Prostate gland (tissue), 2 donors: ENCODE results near the gene HOXB1.

Experiments used
- POLR2A ChIP-seq: fragments of 450-650 bp; IDR thresholded peaks from one replicate; pipeline ENCODE4 v1.6.1; 2016; ENCODE audit warnings: antibody characterized with exemption, mild to moderate bottlenecking
- TF ChIP-seq, protein P1 (sequence below), 4 experiments: fragments of 200-600 bp in 2 of 4; fragments of 450-650 bp in 2 of 4; sonication (generic) in 2 of 4; IDR thresholded peaks; 1 replicate in 3 of 4; 2 replicates in 1 of 4; pipeline ENCODE4 v1.5.1; 2016 to 2019; ENCODE audit warnings: antibody characterized with exemption in 4 of 4, mild to moderate bottlenecking in 2 of 4, moderate library complexity in 2 of 4

DNA sequence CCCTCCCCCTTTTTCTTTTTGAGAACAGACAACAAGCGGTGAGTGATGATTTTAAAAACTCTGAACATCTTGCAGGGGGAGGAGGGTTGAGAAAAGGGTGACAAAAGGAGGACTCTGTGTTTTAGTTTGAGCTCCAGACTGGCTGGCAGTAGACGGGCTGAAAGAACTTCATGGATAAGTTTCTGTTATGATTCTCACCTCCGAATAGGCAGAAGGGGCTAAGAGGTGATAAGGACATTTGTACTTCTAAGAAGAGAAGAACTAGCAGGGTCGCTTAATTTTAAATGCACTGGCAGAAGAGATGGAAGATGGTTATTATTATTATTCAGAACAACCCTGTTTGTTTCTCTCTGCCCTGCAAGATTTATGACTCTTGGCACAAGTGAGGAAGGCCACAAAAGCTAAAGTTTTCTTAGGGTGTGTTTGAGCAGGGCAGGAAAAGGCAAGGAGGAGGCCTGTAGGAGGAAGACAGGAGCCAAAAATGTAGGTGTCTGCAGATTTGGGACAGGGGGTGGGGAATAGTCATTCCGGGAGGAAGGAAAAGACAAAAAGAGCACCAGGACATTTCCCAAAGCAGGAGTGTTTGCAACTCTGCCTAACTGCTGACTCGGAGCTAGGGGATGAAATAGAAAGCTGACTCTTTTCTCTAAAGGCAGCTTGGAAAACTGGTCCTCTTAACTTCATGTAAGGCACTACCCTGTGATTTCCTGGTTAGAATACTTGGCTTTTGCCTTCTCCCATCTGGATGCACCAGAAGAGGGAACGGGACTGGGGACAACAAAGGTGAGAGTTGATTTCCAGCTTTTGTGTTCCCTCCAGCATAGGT is 26.0 kb upstream of the HOXB1 start:
- TF ChIP-seq POLR2A = no peak
- TF ChIP-seq, protein P1, sequence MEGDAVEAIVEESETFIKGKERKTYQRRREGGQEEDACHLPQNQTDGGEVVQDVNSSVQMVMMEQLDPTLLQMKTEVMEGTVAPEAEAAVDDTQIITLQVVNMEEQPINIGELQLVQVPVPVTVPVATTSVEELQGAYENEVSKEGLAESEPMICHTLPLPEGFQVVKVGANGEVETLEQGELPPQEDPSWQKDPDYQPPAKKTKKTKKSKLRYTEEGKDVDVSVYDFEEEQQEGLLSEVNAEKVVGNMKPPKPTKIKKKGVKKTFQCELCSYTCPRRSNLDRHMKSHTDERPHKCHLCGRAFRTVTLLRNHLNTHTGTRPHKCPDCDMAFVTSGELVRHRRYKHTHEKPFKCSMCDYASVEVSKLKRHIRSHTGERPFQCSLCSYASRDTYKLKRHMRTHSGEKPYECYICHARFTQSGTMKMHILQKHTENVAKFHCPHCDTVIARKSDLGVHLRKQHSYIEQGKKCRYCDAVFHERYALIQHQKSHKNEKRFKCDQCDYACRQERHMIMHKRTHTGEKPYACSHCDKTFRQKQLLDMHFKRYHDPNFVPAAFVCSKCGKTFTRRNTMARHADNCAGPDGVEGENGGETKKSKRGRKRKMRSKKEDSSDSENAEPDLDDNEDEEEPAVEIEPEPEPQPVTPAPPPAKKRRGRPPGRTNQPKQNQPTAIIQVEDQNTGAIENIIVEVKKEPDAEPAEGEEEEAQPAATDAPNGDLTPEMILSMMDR (IDR thresholded peaks at IDR 0.05) = no peak
